Endothelial cell (in vitro differentiated cells): ENCODE data around the gene IFITM2. TPM values are rescaled to one million over a fixed set of nuclear protein-coding genes. Genes with fewer than 3 reads are reported as not detected.
"Not testable (repeated sequence)": the region's sequence is repeated elsewhere in the genome, so short reads cannot be mapped to it uniquely, and the experiment has no call there.

Source experiments
- DNase-seq: peaks from one replicate; pipeline ENCODE4 v3.0.0; 2021; ENCODE audit warnings: low spot score
- H3K27ac Mint-ChIP-seq: one replicate; pipeline ENCODE4 v1.8.0; 2021; ENCODE audit warnings: mixed read lengths, inconsistent platforms; ENCODE audit not compliant: unreplicated experiment
- H3K27me3 Mint-ChIP-seq: one replicate; pipeline ENCODE4 v1.8.0; 2021; ENCODE audit warnings: mild to moderate bottlenecking, moderate library complexity, mixed read lengths, inconsistent platforms; ENCODE audit not compliant: unreplicated experiment
- H3K36me3 Mint-ChIP-seq: one replicate; pipeline ENCODE4 v1.8.0; 2021; ENCODE audit warnings: mild to moderate bottlenecking, low read depth, mixed read lengths, inconsistent platforms; ENCODE audit not compliant: unreplicated experiment
- H3K4me1 Mint-ChIP-seq: one replicate; pipeline ENCODE4 v1.8.0; 2021; ENCODE audit warnings: mild to moderate bottlenecking, mixed read lengths, inconsistent platforms; ENCODE audit not compliant: unreplicated experiment
- H3K4me3 Mint-ChIP-seq: one replicate; pipeline ENCODE4 v1.8.0; 2021; ENCODE audit warnings: mild to moderate bottlenecking, mixed read lengths, inconsistent platforms; ENCODE audit not compliant: unreplicated experiment
- H3K9me3 Mint-ChIP-seq: one replicate; pipeline ENCODE4 v1.8.0; 2021; ENCODE audit warnings: mixed read lengths, inconsistent platforms; ENCODE audit not compliant: unreplicated experiment
- CTCF ChIP-seq: fragments of 200-600 bp; sonication (generic); IDR thresholded peaks from one replicate; pipeline ENCODE4 v1.5.0; 2021; ENCODE audit warnings: antibody characterized with exemption; ENCODE audit not compliant: unreplicated experiment
- total RNA-seq: library from RNA; stranded (reverse); fragmentation: NEBNext Ultra II Directional; extraction: Animal tissue kit (Norgen Biotek cat#: 25700); gene quantifications from one replicate; pipeline ENCODE4 v1.2.1, GENCODE V29; 2021; ENCODE audit not compliant: unreplicated experiment

The IFITM2 gene
- total RNA-seq, 1 donor from 2014 or later = 205 TPM

- peaks cover 4% of the 10 kb centered on the region for H3K9me3 Mint-ChIP-seq
- peaks cover 5% of the 10 kb centered on the region for H3K36me3 Mint-ChIP-seq
- TF ChIP-seq CTCF = no peak
- peaks cover 31% of the 10 kb centered on the region for H3K27me3 Mint-ChIP-seq
- H3K4me1 Mint-ChIP-seq = no peaks in the 10 kb centered on the region
- H3K27ac Mint-ChIP-seq = no peak overlapping the region
- no peak for DNase-seq
- no peak overlapping the region for H3K4me3 Mint-ChIP-seq
Observed at GRCh38 chr11:285894-286220, 21.8 kb upstream of the IFITM2 start.

GRCh38 chr11:286977-287820 is 20.4 kb upstream of the IFITM2 start:
- not testable (repeated sequence) for DNase-seq, H3K4me1 Mint-ChIP-seq, H3K36me3 Mint-ChIP-seq, H3K9me3 Mint-ChIP-seq, H3K27ac Mint-ChIP-seq
- Mint-ChIP-seq H3K27me3 (peaks cover 22% of the 10 kb centered on the region), H3K4me3 (peak overlapping the region; percentile 39)

GRCh38 chr11:287821-288477 is 19.7 kb upstream of the IFITM2 start:
- peaks cover 5% of the 10 kb centered on the region for H3K36me3 Mint-ChIP-seq
- no peak for TF ChIP-seq CTCF
- peaks cover 17% of the 10 kb centered on the region for H3K27me3 Mint-ChIP-seq
- peak overlapping the region; percentile 86 for H3K4me3 Mint-ChIP-seq
- H3K4me1 Mint-ChIP-seq = no peaks in the 10 kb centered on the region
- H3K27ac Mint-ChIP-seq = no peak overlapping the region
- no peak for DNase-seq
- H3K9me3 Mint-ChIP-seq = peaks cover 4% of the 10 kb centered on the region

DNA sequence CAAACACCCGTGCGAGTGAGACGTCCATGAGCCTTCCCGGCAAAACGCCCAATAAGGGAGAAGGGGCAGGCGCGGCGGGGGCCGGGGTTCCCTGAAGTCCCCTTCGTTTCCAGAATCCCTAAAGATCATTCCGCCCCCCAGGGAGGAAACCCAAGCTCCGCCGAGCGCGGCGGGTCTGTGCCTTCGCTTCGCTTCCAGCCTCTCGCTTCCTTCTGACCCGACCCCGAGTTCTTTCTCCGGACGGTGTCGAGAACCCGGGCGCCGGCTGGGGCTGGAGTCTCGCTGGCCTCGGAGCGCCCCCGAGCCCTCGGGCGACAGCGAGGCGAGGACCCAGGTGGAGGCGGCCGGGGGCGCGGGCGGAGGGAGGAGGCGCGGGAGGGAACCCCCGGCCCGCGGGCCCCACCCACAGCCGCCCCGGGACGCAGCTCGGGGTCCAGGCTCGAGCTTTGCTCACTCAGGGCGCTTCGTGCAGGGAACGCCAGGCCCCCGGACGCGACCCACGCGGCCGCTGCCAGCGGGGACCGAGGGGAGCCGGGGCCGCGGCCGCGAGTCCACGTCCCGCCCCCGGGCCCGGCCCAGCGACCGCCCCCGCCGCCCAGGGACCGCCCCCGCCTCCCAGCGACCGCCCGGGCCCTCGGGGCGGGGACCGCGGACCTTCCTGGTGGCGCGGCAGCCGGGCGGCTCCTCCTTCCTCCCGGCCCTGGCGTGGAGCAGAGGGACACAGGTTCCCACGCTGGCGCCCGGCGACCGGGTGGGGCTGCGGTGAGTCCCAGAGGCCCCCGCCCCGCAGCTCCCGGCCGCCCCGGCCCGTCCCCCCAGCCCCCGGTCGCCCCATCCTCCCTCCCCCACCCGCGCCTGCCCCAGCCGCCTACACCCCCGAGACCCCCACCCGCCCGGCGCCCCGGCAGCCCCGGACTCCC is 18.9 kb upstream of the IFITM2 start, which contains the start of gene PGGHG:
TSS of gene PGGHG (plus strand) at position 649 of the 920 bp plus-strand sequence. CDS start 691 bp downstream, outside the sequence.
- Mint-ChIP-seq H3K4me1 (no peaks in the 10 kb centered on the region), H3K4me3 (peak within 1 kb of the TSS; percentile 86), H3K36me3 (peaks cover 2% of the 10 kb centered on the region), H3K27me3 (peaks cover 16% of the 10 kb centered on the region), H3K27ac (no peak within 1 kb of the TSS), H3K9me3 (peaks cover under 1% of the 10 kb centered on the region)
- TF ChIP-seq CTCF = no peak
- DNase-seq = peak; percentile 69

DNA sequence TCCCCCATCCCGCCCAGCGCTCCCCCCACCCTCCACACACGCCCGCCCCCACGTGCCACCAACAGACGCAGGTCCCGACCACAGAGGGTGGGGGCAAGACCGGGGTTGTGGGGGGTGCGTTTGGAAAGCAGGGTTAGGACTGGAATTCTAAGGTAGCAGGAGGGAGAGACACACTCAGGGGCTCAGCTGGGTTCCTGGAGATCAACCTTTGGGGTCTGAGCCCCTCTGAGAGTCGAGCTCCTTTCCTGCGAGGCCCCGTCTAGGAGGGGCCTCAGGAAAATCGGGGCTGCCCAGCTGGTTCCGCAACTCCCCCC is 18.3 kb upstream of the IFITM2 start:
- Mint-ChIP-seq H3K4me3 (peak overlapping the region; percentile 85), H3K36me3 (no peaks in the 10 kb centered on the region), H3K9me3 (no peaks in the 10 kb centered on the region), H3K4me1 (no peaks in the 10 kb centered on the region), H3K27me3 (peaks cover 15% of the 10 kb centered on the region), H3K27ac (no peak overlapping the region)
- DNase-seq = no peak
- TF ChIP-seq CTCF = no peak
